GM19468 (cell line): ENCODE data around the gene SERPINA5.

Experiments used
- ATAC-seq: cut with Tn5 transposase; IDR thresholded peaks from one replicate; pipeline ENCODE4 v1.9.1; 2021; ENCODE audit warnings: mild to moderate bottlenecking, moderate library complexity, moderate number of reproducible peaks; ENCODE audit not compliant: unreplicated experiment; ENCODE audit errors: extremely low read depth

SERPINA5 gene, protein sequence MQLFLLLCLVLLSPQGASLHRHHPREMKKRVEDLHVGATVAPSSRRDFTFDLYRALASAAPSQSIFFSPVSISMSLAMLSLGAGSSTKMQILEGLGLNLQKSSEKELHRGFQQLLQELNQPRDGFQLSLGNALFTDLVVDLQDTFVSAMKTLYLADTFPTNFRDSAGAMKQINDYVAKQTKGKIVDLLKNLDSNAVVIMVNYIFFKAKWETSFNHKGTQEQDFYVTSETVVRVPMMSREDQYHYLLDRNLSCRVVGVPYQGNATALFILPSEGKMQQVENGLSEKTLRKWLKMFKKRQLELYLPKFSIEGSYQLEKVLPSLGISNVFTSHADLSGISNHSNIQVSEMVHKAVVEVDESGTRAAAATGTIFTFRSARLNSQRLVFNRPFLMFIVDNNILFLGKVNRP

DNA sequence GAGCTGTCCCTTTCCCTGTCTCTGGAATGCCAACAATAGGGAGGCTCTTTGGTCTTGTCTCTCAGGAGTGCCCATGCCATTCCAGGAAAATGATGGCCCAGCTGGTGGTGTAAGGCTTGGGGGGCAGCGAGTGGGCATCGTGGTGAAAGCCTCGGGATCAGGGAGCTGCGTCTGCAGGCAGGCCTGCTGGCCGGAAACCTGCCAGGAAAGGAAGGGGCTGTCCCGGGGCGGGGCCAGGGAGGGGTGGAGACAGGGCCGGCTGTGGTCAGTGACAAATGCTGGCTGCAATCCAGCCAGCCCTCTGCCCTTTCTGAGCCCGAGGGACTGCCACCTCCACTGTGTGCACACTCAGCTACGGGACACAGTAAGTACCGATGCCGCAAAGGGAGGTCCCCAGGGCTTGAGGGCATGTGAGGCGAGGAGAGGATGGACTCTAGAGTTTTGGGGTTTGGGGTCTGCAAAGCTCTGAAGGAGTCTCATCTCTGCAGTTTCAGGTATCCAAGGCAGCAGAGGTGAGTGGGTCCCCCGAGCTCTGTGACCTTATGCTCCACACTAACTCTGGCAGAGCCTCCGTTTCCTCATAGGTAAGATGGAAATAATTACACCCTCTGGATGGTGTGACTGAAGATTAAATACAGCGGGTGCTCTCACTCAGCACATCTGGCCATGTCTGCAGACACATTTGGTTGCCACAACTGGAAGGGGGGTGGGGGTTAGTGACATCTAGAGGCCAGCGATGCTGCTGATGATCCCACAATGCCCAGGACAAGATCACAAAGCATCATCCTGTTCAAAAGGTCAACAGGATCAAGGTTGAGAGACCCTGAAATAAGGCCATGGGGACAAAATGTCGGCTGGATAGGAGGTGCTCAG is at the start of gene SERPINA5:
SERPINA5 (plus strand) TSS at position 300 of the 873 bp plus-strand sequence. CDS start 5,937 bp downstream, outside the sequence.
- no peak for ATAC-seq

DNA sequence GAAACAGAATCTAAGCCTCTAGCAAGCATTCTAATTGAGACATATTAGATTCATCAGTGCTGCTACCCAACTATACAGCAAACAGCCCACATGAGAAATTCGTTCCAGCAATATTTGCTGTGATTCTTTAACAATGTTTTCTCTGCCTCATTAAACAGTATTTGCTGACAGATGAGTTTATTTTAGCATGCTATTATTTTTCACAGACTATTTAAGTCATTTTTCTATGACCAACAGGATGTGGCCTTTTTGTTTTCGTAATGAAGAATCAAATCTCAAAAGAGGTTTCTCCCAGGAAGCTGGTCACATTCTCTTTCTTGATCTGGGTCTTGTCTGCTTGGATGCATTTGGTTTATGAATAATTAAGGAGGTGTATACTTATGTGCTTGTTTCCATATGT is 48.8 kb upstream of the SERPINA5 start:
- no peak for ATAC-seq

DNA sequence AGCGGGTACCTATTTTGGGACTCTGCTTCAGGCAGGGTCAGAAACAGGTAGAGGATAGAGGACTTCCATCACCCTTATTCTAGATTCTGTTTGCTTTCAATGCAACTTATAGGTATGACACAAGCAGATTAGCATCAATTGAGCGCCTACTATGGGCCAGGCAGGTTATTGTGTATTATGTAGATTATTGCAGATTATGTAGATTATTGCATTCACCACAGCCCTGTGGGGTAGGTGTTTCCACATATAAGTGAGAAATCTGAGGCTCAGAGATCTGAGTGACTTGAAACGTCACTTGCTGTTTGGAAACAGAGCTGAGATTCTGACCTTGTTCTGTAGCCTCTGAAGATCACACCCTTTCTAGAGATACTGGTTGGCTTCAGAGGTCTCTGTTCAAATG is 45.7 kb upstream of the SERPINA5 start:
- ATAC-seq = no peak

DNA sequence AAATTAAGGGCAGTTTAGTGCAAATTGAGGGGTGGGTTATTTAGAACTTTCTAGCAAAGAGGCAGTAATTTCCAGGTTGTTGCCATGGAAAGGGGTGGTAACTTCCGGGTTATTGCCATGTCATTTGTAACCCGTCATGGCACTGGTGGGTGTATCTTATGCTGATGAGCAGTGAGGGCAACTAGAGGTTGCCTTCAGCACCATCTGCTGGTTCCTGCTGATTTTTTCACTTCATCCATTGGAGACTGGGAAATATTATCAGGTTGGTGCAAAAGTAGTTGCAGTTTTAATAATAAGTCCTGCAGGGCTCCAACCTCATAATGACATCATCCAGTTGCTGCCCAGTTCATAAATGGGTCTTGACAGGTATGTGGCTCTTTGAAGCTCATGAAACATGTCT is 44.4 kb upstream of the SERPINA5 start:
- no peak for ATAC-seq

DNA sequence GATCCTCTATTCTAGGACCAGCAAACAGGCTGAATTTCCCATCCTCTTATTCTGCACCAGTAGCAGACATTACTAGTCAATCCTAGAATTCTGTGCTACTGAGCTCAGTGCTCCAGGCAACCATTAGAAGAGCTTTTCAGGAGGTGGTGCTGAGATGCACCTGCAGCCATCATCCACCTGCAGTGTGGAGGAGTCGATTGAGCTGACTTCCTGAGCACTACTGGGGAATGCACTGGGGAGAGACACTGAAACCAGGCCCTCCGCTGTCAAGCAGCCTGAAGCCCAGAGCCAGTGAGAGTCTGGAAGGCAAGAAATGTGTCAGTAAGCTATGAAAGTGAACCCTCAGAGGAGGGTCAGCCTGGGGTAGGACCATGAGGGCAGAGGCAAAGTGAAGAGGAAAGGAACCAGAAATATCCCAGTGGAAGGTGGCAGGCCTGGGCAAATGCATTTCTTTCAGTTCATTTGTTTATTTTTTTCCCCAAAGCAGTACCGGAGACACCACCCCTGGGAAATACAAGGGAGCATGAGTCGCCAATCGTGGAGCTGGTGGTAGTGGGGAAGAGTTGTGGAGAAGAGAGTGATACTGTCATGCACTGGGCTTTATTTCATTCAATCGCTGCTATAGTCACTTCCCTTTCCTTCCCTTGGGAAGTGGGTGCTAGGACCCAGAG is 43.0 kb upstream of the SERPINA5 start:
- ATAC-seq = no peak

DNA sequence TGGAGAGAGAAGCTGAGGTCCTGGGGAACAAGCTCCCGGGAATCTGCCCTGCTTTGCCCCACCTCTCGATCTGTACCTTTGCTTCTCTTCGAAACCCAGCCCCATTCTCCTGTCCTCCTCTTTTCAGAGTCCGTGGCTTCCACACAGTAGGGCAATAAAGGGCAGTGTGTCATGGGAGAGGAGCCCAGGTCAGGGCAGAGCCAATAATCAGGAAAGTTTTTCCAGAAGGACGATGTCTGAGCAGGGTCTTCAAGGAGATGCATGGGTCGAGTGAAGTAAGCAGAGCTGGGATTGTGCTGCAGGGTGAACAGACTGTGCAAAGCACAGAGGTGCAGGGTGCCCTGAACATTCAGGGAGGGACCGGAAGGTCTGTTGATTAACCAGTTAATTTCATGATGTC is 42.0 kb upstream of the SERPINA5 start:
- no peak for ATAC-seq

DNA sequence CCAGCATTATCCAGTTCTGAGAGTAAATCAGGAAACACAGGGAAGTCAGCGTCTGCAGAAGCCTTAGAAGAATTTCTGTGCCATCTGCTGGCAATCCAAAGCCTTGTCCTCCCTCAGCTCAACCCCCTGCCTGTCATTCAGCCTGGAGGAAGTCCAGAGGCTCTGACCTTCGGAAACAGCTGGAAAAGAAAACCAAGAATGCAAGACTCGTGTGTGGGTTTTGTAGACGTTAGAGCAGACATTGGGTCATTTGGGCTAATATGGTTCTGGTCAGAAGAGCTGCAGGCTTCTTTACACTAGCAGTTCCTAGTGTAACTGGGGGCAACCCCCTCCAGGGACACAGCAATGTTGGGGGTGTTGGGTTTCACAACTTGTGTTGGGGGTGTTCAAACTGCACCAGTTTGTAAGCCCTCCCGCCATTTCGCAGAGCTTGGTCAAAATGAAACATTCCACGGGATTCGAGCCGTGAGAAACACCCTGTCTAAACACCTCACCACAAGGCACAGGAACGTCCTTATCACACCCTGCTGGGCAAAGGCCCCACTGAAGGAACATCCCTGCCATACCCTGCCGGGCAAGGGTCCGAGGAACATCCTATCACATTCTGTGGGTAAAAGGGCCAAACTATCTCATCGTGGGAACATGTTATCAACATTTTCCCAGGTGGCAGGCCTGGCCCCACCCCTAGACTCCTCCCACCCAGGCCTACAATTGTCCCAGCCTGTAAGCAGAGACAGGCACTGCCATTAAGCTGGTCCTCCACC is 41.0 kb upstream of the SERPINA5 start:
- ATAC-seq = no peak

DNA sequence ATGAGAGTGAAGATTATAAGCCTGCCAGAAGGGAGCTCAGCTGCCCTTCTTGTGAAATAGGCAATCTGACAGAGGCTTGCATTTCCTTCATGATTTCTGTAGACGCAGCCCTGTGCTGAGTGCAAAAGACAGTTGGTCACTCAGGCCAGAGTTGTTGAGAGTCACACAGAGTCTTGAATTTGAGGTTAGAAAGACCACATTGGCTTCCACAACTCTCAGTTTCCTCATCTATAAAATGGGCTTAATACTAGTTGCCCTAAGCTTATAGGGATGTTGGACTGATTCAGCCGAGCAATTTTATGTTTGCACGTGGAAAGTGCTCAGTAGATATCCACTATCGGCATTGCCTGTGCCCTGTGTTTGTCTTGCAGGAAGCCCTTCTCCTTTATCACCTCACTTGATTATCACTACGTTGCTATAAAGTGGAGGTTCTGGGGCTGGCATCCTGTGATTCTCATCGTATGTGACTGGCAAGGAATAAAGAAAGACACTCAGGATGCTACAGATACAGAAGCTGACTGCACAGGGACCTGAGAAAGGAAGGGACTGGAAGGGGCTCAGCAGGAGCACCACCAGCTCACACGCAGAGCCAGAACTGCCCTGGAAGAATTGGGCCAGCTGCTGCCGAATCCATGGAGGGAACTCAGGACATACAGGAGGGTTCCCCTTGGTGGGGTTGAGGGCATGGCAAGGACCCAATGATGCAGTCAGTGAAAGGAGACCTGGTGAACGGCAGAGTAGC is 39.8 kb upstream of the SERPINA5 start:
- ATAC-seq = no peak

DNA sequence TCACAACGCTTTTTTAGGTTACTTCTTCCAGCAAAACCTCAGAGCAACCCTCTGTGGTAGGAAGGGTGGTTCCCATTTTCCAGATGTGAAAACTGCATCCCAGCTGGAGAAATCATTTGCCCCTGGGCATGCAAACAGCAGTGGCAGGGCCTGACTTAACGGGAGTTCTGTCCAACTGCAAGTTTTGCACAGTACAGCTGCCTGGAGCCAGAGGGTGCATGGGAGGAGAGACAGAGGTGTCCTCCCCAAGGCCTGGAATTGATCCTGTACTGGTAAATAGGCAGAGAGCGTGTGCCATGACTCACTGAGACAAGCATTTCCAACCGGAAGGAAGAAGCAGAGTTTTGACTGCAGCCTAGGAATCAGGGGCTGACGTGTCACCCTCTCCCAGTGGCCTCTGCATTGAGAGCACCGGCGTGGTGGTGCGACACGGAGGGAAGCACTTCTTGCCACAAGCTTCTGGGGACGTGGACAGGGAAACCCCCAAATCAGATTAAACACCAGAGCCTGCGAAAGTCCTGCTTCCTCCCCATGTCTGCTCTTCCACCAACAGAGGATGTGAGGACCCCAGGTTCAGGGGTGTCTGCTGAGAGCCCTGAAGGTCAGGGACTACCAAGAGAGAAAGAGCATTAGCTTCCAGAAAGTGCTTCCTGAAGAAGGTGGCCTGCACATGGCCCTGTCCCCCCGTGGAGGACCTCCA is 39.0 kb upstream of the SERPINA5 start:
- ATAC-seq = no peak

DNA sequence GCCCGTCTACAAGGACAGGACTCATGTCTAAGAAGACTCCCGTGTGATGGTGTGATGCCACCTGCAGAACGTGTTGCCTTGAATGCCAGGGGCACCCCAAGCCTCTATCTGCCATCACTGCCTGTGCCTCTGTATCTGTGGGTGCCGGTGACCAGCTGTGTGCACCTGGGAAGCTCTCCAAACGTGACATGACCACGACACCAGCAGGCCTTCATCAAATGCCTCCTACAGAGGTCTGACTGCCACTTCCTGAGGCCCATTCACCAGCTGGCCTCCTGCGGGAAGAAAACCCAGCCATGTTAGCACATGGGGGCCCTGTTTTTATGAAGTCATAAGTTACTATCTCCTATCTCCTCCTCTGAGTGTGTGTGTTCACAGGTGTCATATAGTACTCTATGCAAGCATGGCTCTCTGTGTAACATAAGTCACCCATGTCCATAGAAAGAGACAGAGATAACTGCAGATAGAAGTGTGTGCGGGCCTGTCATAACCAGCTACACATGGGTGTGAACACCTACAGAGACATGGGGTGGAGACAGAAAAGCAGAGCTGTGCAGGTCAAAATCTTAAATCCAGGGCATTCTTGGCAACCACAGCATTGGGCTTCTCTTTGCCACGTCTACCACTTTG is 38.3 kb upstream of the SERPINA5 start:
- ATAC-seq = no peak

DNA sequence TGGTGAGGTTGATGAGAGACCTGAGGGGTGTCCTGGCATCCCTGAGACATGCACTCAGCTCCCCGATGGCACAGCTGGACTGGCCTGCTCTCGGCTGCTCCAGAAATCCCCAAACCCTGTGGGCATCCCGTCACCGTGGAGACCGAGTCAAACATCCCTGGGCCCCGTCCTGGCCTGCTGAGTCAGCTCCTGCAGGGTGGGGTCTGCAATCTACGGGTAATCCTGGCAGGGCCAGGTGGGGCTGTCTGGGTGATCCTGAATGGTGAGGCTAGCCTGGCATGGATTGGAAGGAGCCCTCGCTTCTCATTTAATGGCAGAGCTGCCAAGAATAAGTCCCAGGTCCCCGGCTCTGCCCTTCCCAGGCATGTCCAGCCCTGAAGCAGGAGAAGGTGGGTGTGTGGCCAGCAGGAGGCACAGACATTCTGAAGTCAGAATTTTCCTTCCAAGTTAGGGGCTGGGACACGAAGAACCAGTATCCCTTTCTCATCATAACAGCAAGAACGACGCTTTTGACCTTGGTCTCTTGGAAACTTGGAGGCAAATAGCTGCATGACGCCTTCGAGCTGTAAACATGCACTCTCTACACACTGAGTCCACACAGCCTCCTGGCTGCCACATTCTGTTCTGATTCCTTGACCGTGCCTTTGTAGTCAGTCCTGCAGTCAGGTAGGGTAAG is 37.6 kb upstream of the SERPINA5 start:
- ATAC-seq = no peak

DNA sequence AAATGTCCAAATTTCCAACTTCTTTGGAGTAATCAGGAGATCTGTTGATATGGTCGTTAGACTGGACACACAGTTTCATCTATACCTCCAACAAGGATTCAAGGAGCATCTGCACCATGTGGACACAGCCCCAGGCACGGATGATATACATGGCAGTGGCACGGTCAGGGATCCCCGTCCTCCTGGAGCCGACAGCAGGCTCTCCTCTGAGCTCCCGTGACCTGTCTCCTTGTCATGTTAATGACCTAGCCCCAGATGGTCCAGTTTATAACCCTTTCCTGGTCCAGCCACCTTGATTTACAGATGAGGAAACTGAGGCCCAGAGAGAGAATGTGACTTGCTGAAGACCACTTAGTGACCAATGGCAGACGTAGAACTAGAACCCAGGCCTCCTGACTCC is 36.5 kb upstream of the SERPINA5 start:
- no peak for ATAC-seq

DNA sequence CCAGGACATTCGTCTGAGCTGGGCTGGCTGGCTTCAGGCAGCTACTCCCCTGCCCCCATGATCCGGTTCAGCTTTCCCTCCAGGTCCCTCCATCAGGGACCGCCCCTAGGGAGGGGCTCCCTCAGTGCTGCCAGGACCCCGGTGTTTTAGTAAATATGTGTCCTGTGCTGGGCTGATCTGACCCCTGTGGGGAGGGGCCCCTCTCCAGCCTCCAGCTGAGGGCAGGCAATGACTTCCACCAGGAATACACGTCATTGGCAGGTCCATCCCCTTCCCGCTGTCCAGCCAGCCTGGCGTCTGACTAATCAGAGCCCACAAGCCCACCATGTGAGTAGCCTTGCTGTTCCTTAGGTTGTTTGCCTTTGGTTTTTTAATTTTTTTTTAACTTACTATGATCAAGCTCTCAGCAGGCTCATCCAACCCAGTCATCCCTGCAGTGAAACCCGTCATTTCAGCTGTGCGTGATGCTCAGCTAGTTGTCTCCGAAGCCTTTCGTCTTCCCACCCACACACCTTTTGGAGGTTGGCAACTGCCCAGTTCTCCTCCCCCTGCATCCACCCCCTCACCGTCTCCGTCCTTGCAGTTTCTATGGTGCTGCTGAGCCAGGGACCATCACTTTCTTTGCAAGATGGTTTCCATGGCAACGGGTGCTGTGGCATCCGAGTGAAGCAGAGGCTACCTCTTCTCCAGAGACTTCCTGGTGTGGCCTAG is 35.9 kb upstream of the SERPINA5 start:
- no peak for ATAC-seq

DNA sequence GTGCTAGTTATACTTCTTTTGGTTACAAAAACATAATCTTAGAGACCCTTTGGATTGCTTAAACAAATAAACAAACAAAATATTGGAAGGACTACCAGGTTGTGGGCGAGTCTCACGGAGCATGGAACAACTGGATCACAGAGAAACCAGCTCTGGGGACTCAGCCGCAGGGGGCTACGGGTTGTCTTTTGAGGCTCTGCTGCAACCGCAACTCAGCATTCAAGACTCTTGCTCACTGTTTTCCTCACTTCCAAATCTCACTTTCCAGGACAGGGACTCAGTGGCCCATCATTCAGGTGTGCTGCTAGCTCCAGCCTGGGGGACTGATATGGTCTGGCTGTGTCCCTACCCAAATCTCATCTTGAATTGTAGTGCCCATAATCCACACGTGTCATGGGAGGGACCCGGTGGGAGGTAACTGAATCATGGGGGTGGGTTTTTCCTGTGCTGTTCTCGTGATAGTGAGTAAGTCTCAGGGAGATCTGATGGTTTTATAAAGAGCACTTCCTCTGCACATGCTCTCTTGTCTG is 34.0 kb upstream of the SERPINA5 start:
- no peak for ATAC-seq

DNA sequence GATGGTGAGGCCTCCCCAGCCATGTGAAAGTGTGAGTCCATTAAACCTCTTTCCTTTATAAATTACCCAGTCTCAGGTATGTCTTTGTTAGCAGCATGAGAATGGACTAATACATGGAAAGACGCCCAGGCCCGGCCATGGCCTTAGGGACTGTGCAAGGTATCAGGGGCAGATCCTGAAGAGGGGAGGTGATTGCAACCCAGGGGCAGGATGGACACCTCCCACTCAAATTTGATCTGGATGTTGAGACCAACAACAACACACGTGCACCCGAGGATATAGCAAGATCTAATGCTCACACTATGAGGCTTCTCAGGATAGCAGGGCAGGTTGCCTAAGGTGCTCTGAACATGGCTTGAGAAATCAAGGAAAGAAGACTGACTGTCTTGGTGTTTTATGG is 33.5 kb upstream of the SERPINA5 start:
- ATAC-seq = no peak

DNA sequence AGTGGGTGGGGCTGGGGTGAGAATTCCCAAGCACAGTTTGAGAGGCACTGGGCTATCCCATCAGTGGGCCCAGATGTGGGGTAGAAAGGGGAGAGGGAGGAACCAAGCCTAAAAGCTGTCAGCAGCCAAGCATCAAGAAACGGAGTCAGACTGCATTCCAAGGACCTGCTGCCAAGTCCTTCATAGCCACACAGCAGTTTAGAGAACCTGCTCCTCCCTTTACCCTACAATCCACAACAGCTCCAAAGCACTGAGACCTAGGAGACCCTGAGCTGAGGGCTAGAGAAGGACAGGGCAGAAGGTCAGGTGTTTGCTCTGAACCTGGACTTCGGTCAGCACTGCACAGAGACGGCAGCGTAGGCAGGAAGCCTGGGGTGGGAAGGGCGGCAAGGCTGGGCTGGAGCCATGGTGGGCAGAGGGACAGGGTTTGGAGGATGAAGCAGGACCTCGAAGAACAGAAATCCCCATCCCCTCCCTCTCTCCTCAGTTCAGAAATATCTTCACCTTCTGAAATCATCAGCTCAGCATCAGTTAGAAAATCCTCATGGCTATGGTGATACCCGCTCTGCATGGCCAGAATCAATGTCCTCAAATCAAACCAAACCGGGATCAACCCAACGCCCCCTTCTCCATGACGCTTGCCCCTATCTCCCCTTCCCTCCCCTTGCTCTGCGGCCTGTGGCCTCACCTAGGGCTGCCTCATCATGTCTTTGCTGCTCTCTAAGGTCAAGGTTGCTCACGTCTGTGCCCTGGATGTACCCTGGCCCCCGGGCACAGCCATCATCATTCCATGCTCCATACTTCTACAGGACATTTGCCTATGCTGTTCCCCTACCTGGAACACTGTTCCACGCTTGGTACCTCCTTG is 32.9 kb upstream of the SERPINA5 start:
- ATAC-seq = no peak
